Tibial artery (tissue), 4 donors: ENCODE results near the gene TRAK2.
"Not testable (repeated sequence)": the region's sequence is repeated elsewhere in the genome, so short reads cannot be mapped to it uniquely, and the experiment has no call there.

Source experiments
- DNase-seq, 2 donors: peaks; one replicate each; pipeline ENCODE4 v3.0.0-alpha.2; 2019
- H3K27ac ChIP-seq, 2 donors: fragments of 200-600 bp; sonication (generic) in 1 of 2; 1 replicate in 1 of 2; 2 replicates in 1 of 2; pipeline ENCODE4 v1.5.1; 2018 to 2019; ENCODE audit warnings: mild to moderate bottlenecking in 1 of 2
- H3K27me3 ChIP-seq, 2 donors: fragments of 200-600 bp; sonication (generic) in 1 of 2; one replicate each; pipeline versions ENCODE4 v1.5.1 to v1.6.0; 2016 to 2019
- H3K36me3 ChIP-seq, 3 donors: fragments of 200-600 bp; sonication (generic) in 2 of 3; one replicate each; pipeline ENCODE4 v1.5.1; 2016 to 2019; ENCODE audit warnings: mild to moderate bottlenecking in 2 of 3
- H3K4me1 ChIP-seq, 4 donors: fragments of 200-600 bp; sonication (generic) in 2 of 4; 1 replicate in 3 of 4; 2 replicates in 1 of 4; pipeline ENCODE4 v1.5.1; 2016 to 2019
- H3K4me3 ChIP-seq, 2 donors: fragments of 200-600 bp; sonication (generic) in 1 of 2; 1 replicate in 1 of 2; 2 replicates in 1 of 2; pipeline ENCODE4 v1.5.1; 2018 to 2019; ENCODE audit warnings: mild to moderate bottlenecking in 2 of 2
- H3K9me3 ChIP-seq, 3 donors: fragments of 200-600 bp; sonication (generic) in 1 of 3; one replicate each; pipeline ENCODE4 v1.5.1; 2016 to 2019
- intact Hi-C: fragments of 100-400 bp; cut with DNase I; formaldehyde crosslinking; loops from one replicate; pipeline ENCODE4 v1.15.0; 2023; ENCODE audit warnings: low total_unique reads
- TF ChIP-seq, protein P1 (sequence below), 2 experiments: fragments of 200-600 bp in 1 of 2; fragments of 450-650 bp in 1 of 2; IDR thresholded peaks; one replicate each; pipeline ENCODE4 v1.5.1; 2017 to 2019; ENCODE audit warnings: antibody characterized with exemption in 2 of 2, mild to moderate bottlenecking in 1 of 2, moderate library complexity in 1 of 2

The TRAK2 gene

DNA sequence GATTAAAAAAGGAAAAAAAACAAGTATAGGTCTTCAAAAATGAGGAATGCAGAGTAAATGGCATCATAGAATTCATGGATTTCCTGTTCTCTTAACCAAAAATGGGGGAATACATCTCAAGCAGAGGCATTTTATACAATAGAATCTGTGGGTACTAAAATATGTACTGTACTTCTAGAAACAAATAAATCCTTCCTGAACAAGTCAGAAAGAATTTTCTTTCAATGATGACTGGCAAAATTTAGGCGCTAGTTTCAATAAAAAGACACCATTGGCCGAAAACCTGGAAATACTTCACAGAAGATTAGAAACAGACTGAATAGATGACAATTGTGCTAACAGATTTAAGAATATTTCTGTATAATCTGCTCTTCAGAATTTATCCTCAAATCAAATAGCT, 15.1 kb downstream of the TRAK2 start:
- H3K27me3 ChIP-seq: no peaks in the 10 kb centered on the region
- peaks cover 0 to 37% (median 24%) of the 10 kb centered on the region in 4 donors for H3K4me1 ChIP-seq
- H3K4me3 ChIP-seq: no peak overlapping the region
- no peak overlapping the region for H3K27ac ChIP-seq
- no peak for DNase-seq
- TF ChIP-seq, protein P1, sequence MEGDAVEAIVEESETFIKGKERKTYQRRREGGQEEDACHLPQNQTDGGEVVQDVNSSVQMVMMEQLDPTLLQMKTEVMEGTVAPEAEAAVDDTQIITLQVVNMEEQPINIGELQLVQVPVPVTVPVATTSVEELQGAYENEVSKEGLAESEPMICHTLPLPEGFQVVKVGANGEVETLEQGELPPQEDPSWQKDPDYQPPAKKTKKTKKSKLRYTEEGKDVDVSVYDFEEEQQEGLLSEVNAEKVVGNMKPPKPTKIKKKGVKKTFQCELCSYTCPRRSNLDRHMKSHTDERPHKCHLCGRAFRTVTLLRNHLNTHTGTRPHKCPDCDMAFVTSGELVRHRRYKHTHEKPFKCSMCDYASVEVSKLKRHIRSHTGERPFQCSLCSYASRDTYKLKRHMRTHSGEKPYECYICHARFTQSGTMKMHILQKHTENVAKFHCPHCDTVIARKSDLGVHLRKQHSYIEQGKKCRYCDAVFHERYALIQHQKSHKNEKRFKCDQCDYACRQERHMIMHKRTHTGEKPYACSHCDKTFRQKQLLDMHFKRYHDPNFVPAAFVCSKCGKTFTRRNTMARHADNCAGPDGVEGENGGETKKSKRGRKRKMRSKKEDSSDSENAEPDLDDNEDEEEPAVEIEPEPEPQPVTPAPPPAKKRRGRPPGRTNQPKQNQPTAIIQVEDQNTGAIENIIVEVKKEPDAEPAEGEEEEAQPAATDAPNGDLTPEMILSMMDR (IDR thresholded peaks at IDR 0.05): no peak
- no peaks in the 10 kb centered on the region for H3K9me3 ChIP-seq
- intact Hi-C loops: no loop called here
- H3K36me3 ChIP-seq: no peaks in the 10 kb centered on the region

DNA sequence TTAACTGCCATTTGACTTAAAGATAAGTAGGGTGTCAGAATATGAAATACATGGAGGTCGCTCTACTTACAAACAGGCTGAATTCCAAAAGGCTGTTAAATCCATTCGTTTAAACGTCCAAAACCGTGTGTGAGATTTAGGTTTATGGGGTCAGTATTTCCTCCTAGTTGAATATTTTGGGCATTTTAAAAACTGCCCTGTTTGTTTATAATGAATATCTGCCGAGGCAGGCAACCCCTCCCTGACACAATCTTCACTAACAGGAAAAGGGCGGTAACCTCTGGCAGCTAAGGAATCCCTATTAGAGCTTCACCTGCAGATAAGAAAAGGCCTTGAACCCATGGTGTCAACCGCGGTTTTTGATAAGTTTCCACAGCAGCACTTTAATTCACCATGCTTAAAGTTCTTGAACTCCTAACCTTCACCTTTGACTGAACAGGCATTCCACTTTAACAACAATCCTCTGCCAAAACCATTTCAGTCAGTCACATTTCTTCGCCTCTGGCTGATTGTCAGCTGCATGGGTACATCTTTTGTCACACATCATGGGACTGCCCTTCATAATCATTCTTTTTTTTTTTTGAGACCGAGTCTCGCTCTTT, 17.8 kb downstream of the TRAK2 start:
- intact Hi-C loops: no loop called here
- TF ChIP-seq, protein P1 (IDR thresholded peaks at IDR 0.05): no peak
- peaks cover 0 to 33% (median 24%) of the 10 kb centered on the region in 4 donors for H3K4me1 ChIP-seq
- peak overlapping the region; percentile 43 to 52 for H3K27ac ChIP-seq
- H3K27me3 ChIP-seq: no peaks in the 10 kb centered on the region
- DNase-seq: no peak
- no peaks in the 10 kb centered on the region for H3K36me3 ChIP-seq
- no peaks in the 10 kb centered on the region for H3K9me3 ChIP-seq
- no peak overlapping the region for H3K4me3 ChIP-seq

DNA sequence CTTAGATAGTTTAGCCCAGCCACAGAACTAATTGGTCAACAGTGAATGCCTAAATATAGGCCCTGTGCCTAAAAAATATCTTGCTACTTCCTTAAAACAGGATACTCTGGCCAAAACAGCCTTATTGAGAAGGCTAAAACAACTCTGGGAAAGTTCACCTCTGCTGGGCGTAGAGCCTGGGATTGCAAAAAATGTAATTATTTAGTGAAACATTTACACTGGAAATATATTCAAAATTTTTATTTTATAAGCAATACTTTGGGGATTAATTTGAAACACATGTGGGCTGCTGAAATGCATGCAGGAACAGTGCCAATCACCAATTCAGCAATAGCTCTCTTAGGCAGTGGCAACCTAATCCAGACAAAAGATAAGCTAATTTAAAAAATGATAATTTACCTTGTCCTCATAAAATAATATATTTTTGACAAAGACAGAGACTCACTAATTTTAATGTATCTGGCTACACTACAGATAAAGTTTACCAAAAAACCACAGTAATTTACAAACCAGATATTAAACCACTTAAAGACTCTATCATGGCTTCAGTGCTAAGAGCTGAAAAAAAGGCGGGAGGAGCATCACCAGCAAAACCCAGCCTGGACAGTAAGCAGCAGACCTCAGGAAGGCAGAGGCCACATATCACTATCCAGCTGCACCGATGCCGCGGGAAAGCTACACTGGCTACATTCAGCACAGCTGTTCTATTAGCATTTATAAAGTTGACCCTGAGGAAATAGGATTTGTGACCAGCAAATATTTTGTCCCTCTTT, 18.5 kb downstream of the TRAK2 start:
- intact Hi-C loops: no loop called here
- TF ChIP-seq, protein P1 (IDR thresholded peaks at IDR 0.05): no peak
- Histone ChIP-seq H3K27ac (peak overlapping the region; percentile 43 to 52), H3K9me3 (no peaks in the 10 kb centered on the region), H3K36me3 (no peaks in the 10 kb centered on the region), H3K4me3 (no peak overlapping the region), H3K4me1 (peaks cover 0 to 33% (median 24%) of the 10 kb centered on the region in 4 donors), H3K27me3 (no peaks in the 10 kb centered on the region)
- DNase-seq: no peak

DNA sequence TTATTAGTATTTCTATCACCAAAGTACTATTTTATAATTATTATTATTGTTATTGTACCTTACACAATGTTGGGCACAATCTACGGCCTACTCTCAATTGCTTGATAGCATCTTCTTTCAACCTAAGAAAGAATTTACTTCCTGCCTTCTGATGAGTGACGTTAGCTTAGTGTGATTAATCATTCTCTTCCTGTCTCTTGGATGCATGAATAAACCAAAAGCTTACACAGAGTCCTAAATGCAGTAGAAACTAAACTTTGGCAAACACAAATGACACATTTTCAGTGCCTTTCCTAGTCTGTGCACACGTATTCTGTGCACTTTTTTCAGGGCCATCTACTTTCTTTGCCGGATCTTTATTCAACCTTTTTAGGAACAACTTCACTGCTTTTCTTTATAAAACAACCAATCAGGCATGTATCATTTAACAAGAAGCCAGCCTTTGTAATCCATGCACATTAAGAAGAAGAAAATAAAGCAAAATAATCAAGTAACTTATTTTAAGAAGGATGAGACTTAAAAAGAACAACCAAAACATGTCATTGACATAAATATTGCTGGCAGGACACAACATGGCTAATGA, 19.1 kb downstream of the TRAK2 start:
- Histone ChIP-seq H3K4me1 (peaks cover 0 to 33% (median 24%) of the 10 kb centered on the region in 4 donors), H3K36me3 (no peaks in the 10 kb centered on the region), H3K27ac (peak overlapping the region; percentile 43 to 52), H3K4me3 (no peak overlapping the region), H3K9me3 (no peaks in the 10 kb centered on the region), H3K27me3 (no peaks in the 10 kb centered on the region)
- intact Hi-C loops: no loop called here
- no peak for DNase-seq
- TF ChIP-seq, protein P1 (IDR thresholded peaks at IDR 0.05): no peak

- H3K27me3 ChIP-seq: no peaks in the 10 kb centered on the region
- H3K4me3 ChIP-seq: no peak overlapping the region
- no peak overlapping the region for H3K27ac ChIP-seq
- peaks cover 0 to 39% (median 24%) of the 10 kb centered on the region in 4 donors for H3K4me1 ChIP-seq
- H3K9me3 ChIP-seq: no peaks in the 10 kb centered on the region
- TF ChIP-seq, protein P1 (IDR thresholded peaks at IDR 0.05): no peak
- no peaks in the 10 kb centered on the region for H3K36me3 ChIP-seq
- DNase-seq: no peak
- intact Hi-C loops: no loop called here
Observed at GRCh38 chr2:201430839-201431238, 20.4 kb downstream of the TRAK2 start.

DNA sequence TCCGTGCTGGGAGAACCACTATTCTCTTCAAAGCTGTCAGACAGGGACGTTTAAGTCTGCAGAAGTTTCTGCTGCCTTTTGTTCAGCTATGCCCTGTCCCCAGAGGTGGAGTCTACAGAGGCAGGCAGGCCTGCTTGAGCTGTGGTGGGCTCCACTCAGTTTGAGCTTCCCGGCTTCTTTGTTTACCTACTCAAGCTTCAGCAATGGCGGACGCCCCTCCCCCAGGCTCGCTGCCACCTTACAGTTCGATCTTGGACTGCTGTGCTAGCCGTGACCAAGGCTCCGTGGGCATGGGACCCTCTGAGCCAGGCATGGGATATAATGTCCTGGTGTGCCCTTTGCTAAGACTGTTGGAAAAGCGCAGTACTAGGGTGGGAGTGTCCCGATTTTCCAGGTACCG, 20.9 kb downstream of the TRAK2 start:
- H3K36me3 ChIP-seq, H3K27ac ChIP-seq, H3K27me3 ChIP-seq, DNase-seq, H3K4me3 ChIP-seq, H3K9me3 ChIP-seq, intact Hi-C loops: not testable (repeated sequence)
- peaks cover 0 to 40% (median 25%) of the 10 kb centered on the region in 4 donors for H3K4me1 ChIP-seq

DNA sequence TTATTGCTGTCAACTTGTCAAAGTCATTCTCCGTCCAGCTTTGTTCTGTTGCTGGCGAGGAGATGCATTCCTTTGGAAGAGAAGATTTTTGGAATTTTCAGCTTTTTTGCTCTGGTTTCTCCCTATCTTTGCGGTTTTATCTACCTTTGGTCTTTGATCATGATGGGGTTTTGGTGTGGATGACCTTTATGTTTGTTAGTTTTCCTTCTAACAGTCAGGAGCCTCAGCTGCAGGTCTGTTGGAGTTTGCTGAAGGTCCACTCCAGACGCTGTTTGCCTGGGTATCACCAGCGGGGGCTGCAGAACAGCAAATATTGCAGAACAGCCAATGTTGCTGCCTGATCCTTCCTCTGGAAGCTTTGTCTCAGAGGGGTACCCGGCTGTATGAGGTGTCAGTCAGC, 21.4 kb downstream of the TRAK2 start:
- H3K27me3 ChIP-seq, intact Hi-C loops, H3K27ac ChIP-seq, DNase-seq, H3K4me3 ChIP-seq, H3K9me3 ChIP-seq, H3K36me3 ChIP-seq: not testable (repeated sequence)
- H3K4me1 ChIP-seq: peaks cover 0 to 44% (median 28%) of the 10 kb centered on the region in 4 donors

GRCh38 chr2:201428366-201428765, 22.9 kb downstream of the TRAK2 start:
- DNase-seq, H3K9me3 ChIP-seq, H3K27me3 ChIP-seq, H3K36me3 ChIP-seq, H3K4me3 ChIP-seq, intact Hi-C loops, H3K27ac ChIP-seq: not testable (repeated sequence)
- peaks cover 0 to 45% (median 22%) of the 10 kb centered on the region in 4 donors for H3K4me1 ChIP-seq
